ENCODE data around the gene ANKRD31.

- TF ChIP-seq EP300 (IDR thresholded peaks at IDR 0.05; ENCODE audit: low read depth) = no peak
- TF ChIP-seq POLR2A (IDR thresholded peaks at IDR 0.05) = no peak
- TF ChIP-seq CTCF (IDR thresholded peaks at IDR 0.05) = no peak
Observed at GRCh38 chr5:75199071-75199470, 37.6 kb downstream of the ANKRD31 start.
